BJ (cell line): ENCODE measurements around the gene LYG2. TPM values are rescaled to one million over a fixed set of nuclear protein-coding genes. Genes with fewer than 3 reads are reported as not detected.
"Not testable (repeated sequence)": the region's sequence is repeated elsewhere in the genome, so short reads cannot be mapped to it uniquely, and the experiment has no call there.

Experiments used
- CTCF ChIA-PET: fragments of 350-600 bp; formaldehyde crosslinking; extraction: SDS; loops from one replicate; lab custom pipeline; 2021; ENCODE audit warnings: antibody characterized with exemption, inconsistent platforms; lab: Yijun Ruan, JAX
- POLR2A ChIA-PET: fragments of 300-600 bp; sonication (Branson Sonifier 250); formaldehyde crosslinking; extraction: SDS; loops from one replicate; lab custom pipeline; 2021; ENCODE audit warnings: antibody characterized with exemption; lab: Charles Lee
- DNase-seq: peaks from one replicate; pipeline ENCODE4 v3.0.0-alpha.2; 2011; ENCODE audit warnings: low read depth
- H3K27me3 ChIP-seq: 2 replicates; pipeline ENCODE4 v1.6.0; 2011; ENCODE audit warnings: low read length; ENCODE audit not compliant: control insufficient read depth, insufficient read depth
- H3K36me3 ChIP-seq: 2 replicates; pipeline ENCODE4 v1.5.1; 2011; ENCODE audit warnings: low read length; ENCODE audit not compliant: control insufficient read depth, insufficient read depth
- H3K4me3 ChIP-seq: 2 replicates; pipeline ENCODE4 v1.5.1; 2011; ENCODE audit warnings: low read depth, mild to moderate bottlenecking, control low read depth, low read length
- polyA plus RNA-seq: library from polyadenylated mRNA; depleted of rRNA; stranded (reverse); fragments of >200 nt; gene quantifications from 2 replicates; pipeline ENCODE4 v1.2.3, GENCODE V29; 2011
- TF ChIP-seq, protein P1 (sequence below): IDR thresholded peaks from 2 replicates; pipeline ENCODE4 v1.5.1; 2011; ENCODE audit warnings: low read depth, mild to moderate bottlenecking, control low read depth, inconsistent platforms, low read length, moderate library complexity; ENCODE audit not compliant: insufficient read depth

Gene LYG2
- polyA plus RNA-seq, 1 experiment = not detected

DNA sequence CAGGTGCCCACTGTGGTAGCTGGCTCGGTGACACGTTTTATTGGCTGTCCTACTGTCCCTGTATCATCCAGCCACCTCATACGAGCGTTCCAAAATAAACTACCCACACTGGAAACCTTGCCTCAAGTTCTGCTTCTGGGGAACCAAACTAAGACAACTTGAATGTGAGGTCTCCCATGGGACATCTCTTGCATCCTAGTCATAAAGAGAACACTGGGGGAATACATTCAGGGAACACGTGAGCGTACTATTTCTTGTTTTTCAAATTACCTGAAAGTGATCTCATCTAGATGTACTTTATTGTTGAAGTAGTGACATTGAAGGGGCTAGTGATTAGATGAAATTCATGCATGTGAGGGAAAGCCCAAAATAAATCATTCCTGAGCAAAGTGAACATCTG lies 15.0 kb downstream of the LYG2 start:
- TF ChIP-seq, protein P1, sequence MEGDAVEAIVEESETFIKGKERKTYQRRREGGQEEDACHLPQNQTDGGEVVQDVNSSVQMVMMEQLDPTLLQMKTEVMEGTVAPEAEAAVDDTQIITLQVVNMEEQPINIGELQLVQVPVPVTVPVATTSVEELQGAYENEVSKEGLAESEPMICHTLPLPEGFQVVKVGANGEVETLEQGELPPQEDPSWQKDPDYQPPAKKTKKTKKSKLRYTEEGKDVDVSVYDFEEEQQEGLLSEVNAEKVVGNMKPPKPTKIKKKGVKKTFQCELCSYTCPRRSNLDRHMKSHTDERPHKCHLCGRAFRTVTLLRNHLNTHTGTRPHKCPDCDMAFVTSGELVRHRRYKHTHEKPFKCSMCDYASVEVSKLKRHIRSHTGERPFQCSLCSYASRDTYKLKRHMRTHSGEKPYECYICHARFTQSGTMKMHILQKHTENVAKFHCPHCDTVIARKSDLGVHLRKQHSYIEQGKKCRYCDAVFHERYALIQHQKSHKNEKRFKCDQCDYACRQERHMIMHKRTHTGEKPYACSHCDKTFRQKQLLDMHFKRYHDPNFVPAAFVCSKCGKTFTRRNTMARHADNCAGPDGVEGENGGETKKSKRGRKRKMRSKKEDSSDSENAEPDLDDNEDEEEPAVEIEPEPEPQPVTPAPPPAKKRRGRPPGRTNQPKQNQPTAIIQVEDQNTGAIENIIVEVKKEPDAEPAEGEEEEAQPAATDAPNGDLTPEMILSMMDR = no peak
- no peak for DNase-seq
- Histone ChIP-seq H3K36me3 (no peaks in the 10 kb centered on the region), H3K27me3 (no peaks in the 10 kb centered on the region), H3K4me3 (no peak overlapping the region)
- CTCF ChIA-PET = interaction anchor here (1.0 kb wide), 1 partner anchor 12 kb away, joined by 3 read pairs; no protein-coding TSS in a partner anchor
- POLR2A ChIA-PET = no interaction called here

DNA sequence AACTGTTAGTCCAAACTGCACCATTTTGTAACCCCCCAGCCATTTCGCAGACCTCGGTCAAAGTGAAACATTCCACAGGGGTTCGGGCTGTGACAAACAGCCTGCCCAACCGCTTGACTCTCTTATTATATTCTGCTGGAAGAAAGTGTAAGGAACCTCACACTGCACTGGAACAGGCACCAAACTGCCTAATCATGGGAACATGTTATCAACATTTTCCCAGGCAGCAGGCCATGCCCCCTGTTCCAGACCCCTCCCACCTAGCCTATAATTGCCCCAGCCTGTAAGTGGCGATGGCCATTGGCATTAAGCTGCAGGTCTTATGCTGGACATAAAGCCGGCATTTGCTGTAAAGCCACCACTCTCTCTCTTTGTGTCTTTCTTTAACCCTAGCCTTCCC lies 16.9 kb downstream of the LYG2 start:
- no peak for DNase-seq
- no peaks in the 10 kb centered on the region for H3K27me3 ChIP-seq
- H3K4me3 ChIP-seq = no peak overlapping the region
- TF ChIP-seq, protein P1 = no peak
- ChIA-PET POLR2A (no interaction called here), CTCF (interaction anchor here (0.7 kb wide), 1 partner anchor 409 kb away, joined by 3 read pairs; no protein-coding TSS in a partner anchor)
- no peaks in the 10 kb centered on the region for H3K36me3 ChIP-seq

DNA sequence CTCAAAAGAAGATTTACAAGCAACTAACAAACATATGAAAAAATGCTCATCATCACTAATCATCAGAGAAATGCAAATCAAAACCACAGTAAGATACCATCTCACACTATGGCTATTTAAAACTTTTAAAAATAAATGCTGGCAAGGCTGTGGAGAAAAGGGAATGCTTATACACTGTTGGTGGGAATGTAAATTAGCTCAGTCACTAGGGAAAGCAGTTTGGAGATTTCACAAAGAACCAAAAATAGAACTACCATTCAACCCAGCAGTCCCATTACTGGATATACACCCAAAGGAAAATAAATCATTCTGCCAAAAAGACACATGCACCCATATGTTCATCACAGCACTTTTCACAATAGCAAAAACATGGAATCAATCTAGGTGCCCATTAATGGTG lies 22.3 kb downstream of the LYG2 start:
- H3K27me3 ChIP-seq, H3K36me3 ChIP-seq, POLR2A ChIA-PET, H3K4me3 ChIP-seq, CTCF ChIA-PET, DNase-seq: not testable (repeated sequence)

DNA sequence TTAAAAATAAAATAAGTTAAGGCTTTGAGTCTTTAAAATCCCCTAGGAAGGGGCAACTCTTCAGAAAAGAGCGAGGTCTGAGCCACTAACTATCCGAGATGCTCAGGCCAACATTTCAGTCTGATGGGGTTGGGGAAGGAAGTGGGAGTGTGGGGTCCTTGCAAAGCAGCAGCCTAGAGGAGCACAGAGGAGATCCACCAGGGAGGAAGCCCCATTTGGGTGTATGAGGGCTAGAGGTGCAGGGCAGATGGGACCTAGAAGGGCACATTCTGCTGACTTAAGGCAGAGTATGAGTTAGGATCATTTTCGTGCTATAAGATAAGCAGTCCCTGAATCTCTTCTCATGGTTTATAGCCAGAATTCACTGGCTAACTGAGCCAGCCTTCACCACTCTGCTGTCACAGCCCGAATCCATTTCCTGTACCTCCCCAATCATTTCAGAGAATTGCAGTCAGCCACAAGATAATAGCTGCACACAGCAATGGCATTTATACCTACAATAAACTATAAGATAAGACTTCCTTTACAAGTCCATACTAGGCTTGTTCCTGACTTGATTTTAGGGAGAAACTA lies 37.5 kb downstream of the LYG2 start:
- Histone ChIP-seq H3K27me3 (no peaks in the 10 kb centered on the region), H3K36me3 (no peaks in the 10 kb centered on the region), H3K4me3 (no peak overlapping the region)
- CTCF ChIA-PET = no interaction called here
- TF ChIP-seq, protein P1 = no peak
- POLR2A ChIA-PET = no interaction called here
- no peak for DNase-seq

DNA sequence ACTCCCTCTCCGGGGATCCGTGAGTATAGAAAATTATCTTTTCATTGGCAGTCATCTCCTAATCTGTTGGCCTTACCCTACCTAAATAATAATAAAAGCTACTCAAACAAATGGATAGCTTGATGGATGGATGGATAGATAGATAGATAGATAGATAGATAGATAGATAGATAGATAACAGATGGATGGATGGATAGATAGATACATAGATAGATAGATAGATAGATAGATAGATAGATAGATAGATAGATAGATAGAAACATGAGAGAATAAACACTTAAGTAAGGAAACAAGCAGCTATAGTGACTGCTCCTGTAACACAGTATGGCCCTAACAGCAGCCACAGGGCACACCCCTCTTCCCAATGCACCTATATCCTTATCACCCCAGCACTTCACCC lies 39.4 kb downstream of the LYG2 start:
- no peaks in the 10 kb centered on the region for H3K27me3 ChIP-seq
- TF ChIP-seq, protein P1 = no peak
- H3K36me3 ChIP-seq = no peaks in the 10 kb centered on the region
- POLR2A ChIA-PET = no interaction called here
- H3K4me3 ChIP-seq = no peak overlapping the region
- CTCF ChIA-PET = interaction anchor here (1.7 kb wide), 1 partner anchor 9 kb away, joined by 3 read pairs; no protein-coding TSS in a partner anchor
- no peak for DNase-seq

DNA sequence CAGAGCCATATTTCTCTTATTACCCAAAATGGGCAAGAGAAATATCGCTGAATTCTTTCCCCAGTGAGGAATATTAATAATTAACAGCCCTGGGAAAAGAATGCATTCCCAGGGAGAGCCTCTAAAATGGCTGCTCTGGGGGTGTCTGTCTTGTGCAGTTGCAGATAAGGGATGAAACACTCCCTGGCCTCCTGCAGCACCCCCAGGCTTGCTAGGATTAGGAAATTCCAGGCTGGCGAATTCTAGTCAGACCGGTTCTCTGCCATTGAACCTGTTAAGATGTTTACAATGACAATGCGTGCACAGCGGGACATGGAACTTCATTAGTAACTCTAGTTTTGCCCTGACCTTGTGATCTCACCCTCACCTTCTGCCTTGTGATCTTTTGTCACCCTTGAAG lies 50.0 kb downstream of the LYG2 start:
- TF ChIP-seq, protein P1 = no peak
- no peak for DNase-seq
- POLR2A ChIA-PET = no interaction called here

More for the DNA sequence above, 50.0 kb downstream of the LYG2 start:
- CTCF ChIA-PET = no interaction called here
- H3K27me3 ChIP-seq = no peaks in the 10 kb centered on the region
- no peaks in the 10 kb centered on the region for H3K36me3 ChIP-seq
- H3K4me3 ChIP-seq = no peak overlapping the region
